GM12891 (cell line): ENCODE results near the gene DHDH.
"Not testable (repeated sequence)": the region's sequence is repeated elsewhere in the genome, so short reads cannot be mapped to it uniquely, and the experiment has no call there.

Experiments used
- DNase-seq: peaks from one replicate; pipeline ENCODE4 v3.0.0; 2011; ENCODE audit warnings: low spot score; ENCODE audit not compliant: insufficient read length
- FAIRE-seq: peaks from 2 replicates; lab custom pipeline; 2011; peaks lifted over from hg19 to GRCh38; lab: Jason Lieb, UNC
- PAX5 ChIP-seq: IDR thresholded peaks from 2 replicates; pipeline ENCODE4 v1.6.1; 2011; ENCODE audit warnings: low read length, moderate library complexity, mild to moderate bottlenecking; ENCODE audit not compliant: insufficient read depth, severe bottlenecking
- POLR2A ChIP-seq: IDR thresholded peaks from 2 replicates; pipeline ENCODE4 v1.6.1; 2011; ENCODE audit warnings: low read depth, low read length, control low read depth
- POLR2AphosphoS5 ChIP-seq: IDR thresholded peaks from 2 replicates; pipeline ENCODE4 v1.6.1; 2011; ENCODE audit warnings: low read depth, low read length, control low read depth
- POU2F2 ChIP-seq: IDR thresholded peaks from 2 replicates; pipeline ENCODE4 v1.6.1; 2011; ENCODE audit warnings: low read depth, mild to moderate bottlenecking, control low read depth, low read length, moderate library complexity
- SPI1 ChIP-seq: IDR thresholded peaks from 2 replicates; pipeline ENCODE4 v1.6.1; 2011; ENCODE audit warnings: low read depth, low read length, control low read depth
- TAF1 ChIP-seq: IDR thresholded peaks from 2 replicates; pipeline ENCODE4 v1.6.1; 2011; ENCODE audit warnings: low read depth, low read length, control low read depth

The DHDH gene

GRCh38 chr19:48900477-48901406, 32.8 kb upstream of the DHDH start:
- FAIRE-seq = peak; percentile 61
- no peak for DNase-seq
- no peak for TF ChIP-seq POU2F2
- TF ChIP-seq SPI1 = no peak
- no peak for TF ChIP-seq PAX5
- TF ChIP-seq TAF1 = no peak
- TF ChIP-seq POLR2A = no peak
- no peak for TF ChIP-seq POLR2AphosphoS5

- not testable (repeated sequence) for FAIRE-seq, DNase-seq
These were observed 31.2 kb upstream of the DHDH start for GRCh38 chr19:48902291-48902690.

GRCh38 chr19:48903788-48904187, 29.7 kb upstream of the DHDH start:
- not testable (repeated sequence) for DNase-seq
- FAIRE-seq = peak; percentile 16

GRCh38 chr19:48905664-48906063, 27.8 kb upstream of the DHDH start:
- DNase-seq = no peak
- no peak for TF ChIP-seq SPI1
- no peak for FAIRE-seq

- DNase-seq = no peak
- no peak for FAIRE-seq
- TF ChIP-seq TAF1 (no peak), POLR2AphosphoS5 (no peak), POU2F2 (no peak), PAX5 (no peak), SPI1 (no peak), POLR2A (no peak)
These were observed 27.2 kb upstream of the DHDH start for GRCh38 chr19:48906324-48906723.

GRCh38 chr19:48907671-48908070, 25.8 kb upstream of the DHDH start:
- no peak for FAIRE-seq
- no peak for DNase-seq
- TF ChIP-seq POU2F2 (no peak), PAX5 (no peak), SPI1 (no peak), POLR2A (no peak), POLR2AphosphoS5 (no peak), TAF1 (no peak)

GRCh38 chr19:48909424-48910077, 23.9 kb upstream of the DHDH start:
- peak; percentile 91 for FAIRE-seq

GRCh38 chr19:48910803-48911202, 22.7 kb upstream of the DHDH start:
- DNase-seq = no peak
- no peak for FAIRE-seq
- no peak for TF ChIP-seq POLR2AphosphoS5
- no peak for TF ChIP-seq POU2F2
- TF ChIP-seq TAF1 = no peak
- TF ChIP-seq SPI1 = no peak
- TF ChIP-seq PAX5 = no peak
- TF ChIP-seq POLR2A = no peak

More at GRCh38 chr19:48909424-48910077, 23.9 kb upstream of the DHDH start:
- TF ChIP-seq PAX5 = peak; percentile 46
- DNase-seq = not testable (repeated sequence)

GRCh38 chr19:48913114-48913889, 20.2 kb upstream of the DHDH start:
- TF ChIP-seq POLR2A (no peak), POU2F2 (no peak), PAX5 (no peak), TAF1 (no peak), SPI1 (no peak), POLR2AphosphoS5 (no peak)
- FAIRE-seq (no peak), DNase-seq (no peak)

GRCh38 chr19:48914181-48914580, 19.3 kb upstream of the DHDH start:
- TF ChIP-seq POU2F2 (no peak), PAX5 (no peak), POLR2A (no peak), TAF1 (no peak), POLR2AphosphoS5 (no peak), SPI1 (no peak)
- DNase-seq (no peak), FAIRE-seq (no peak)
